GM12801 (cell line): ENCODE measurements around the gene ELFN1.

ENCODE experiments used
- TF ChIP-seq, protein P1 (sequence below): IDR thresholded peaks from one replicate; pipeline ENCODE4 v1.5.1; 2011; ENCODE audit warnings: control low read depth; ENCODE audit not compliant: insufficient read length; ENCODE audit errors: extremely low read depth

Gene ELFN1

DNA sequence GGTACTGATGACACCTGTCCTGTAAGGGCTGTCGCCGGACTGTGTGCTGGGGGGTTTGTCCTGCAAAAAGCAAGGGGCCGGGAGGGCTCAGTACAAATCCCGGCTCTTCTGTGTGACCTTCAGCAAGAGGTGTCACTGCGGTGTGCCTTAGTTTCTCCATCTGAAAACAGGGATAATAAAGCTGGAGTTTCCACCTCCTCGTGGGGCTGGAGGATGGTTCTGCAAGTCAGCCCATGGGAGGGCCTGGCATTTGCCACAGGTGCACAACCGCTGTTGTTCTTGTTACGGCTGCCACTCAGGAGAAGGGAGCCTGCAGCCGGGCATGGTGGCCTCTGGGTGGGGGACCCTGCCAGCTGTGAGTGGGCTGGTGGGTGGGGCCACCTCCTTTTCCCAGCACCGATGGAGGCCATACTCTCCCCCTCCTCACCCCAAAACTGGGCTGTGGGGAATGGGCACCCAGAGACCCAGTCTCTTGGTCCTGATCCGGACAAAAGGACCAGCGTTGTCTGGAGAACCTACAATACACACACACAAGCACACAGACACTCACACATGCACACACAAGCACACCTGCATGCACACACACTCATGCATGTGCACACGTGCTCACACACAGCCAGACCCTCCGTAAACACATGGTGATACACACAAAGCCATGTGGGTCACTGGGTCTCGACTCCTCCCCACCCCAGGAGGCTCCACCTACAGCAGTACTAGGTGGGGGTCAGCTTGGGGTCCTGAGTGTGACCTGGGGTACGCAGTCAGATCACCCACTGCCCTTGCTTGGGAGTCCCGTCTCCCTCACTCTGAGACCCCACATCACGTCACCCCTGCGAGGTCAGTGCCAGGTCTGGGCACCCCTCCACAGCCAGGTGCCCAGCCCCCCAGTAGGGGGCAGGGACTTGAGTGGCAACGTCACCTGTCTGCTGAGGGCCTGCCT lies 34.1 kb downstream of the ELFN1 start:
- TF ChIP-seq, protein P1, sequence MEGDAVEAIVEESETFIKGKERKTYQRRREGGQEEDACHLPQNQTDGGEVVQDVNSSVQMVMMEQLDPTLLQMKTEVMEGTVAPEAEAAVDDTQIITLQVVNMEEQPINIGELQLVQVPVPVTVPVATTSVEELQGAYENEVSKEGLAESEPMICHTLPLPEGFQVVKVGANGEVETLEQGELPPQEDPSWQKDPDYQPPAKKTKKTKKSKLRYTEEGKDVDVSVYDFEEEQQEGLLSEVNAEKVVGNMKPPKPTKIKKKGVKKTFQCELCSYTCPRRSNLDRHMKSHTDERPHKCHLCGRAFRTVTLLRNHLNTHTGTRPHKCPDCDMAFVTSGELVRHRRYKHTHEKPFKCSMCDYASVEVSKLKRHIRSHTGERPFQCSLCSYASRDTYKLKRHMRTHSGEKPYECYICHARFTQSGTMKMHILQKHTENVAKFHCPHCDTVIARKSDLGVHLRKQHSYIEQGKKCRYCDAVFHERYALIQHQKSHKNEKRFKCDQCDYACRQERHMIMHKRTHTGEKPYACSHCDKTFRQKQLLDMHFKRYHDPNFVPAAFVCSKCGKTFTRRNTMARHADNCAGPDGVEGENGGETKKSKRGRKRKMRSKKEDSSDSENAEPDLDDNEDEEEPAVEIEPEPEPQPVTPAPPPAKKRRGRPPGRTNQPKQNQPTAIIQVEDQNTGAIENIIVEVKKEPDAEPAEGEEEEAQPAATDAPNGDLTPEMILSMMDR = no peak

DNA sequence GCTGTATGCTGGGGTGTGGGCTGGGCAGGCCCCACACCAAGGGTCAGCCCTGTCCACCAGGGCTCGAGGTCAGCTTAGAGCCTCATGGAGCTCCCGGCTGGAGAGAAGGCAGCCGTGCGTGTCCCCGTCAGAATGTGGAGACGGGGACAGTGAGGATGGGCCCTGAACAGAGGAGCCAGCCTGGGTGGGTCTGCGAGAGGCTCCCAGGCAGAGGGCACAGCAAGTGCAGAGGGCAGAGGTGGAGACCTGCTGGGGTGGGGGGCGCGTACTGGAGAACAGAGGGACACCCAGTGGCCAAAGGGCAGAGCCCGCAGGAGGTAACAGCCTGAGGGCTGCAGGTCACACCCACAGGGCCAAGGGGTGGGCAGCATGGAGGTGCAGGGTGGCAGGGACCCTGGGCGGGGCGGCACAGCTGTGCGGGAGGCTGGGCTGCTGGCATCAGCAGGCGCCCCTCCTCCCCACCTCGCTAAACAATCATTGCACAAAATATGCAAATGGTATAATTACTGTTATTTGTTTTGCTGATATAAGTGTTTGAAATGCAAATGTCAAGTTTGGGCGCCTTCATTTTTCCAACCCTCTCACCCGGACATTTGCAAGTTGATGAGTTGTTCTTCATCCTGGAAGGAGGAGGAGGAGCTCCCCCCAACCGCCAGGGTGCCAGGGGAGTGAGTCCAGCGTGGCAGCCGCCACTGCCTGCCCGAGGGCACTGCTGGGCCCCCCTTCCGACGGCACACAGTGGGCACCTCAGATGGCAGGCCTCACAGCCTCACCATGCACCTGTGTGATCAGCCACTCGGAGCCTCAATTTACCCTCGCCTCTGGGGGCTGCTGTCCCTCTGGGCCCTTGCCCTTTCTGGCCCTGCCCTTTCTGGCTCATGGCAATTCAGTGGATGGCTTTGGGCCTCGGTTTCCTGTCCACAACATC lies 35.0 kb downstream of the ELFN1 start:
- TF ChIP-seq, protein P1 = no peak

- TF ChIP-seq, protein P1 = no peak
These were observed 35.8 kb downstream of the ELFN1 start for GRCh38 chr7:1705856-1706255.

DNA sequence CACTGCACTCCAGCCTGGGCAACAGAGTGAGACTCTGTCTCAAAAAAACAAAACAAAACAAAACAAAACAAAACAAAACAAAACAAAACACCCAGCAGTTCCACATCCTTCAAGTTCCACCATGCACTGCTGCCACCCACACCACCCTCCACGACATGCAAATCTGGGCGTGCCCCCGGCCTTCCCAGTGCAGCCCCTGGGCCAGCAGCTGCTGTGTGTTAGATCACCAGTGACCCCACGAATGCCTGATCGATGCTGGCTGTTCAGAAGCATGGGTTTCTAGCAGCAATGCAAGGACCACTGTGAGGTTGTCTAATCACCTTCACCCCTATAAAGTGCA lies 36.3 kb downstream of the ELFN1 start:
- TF ChIP-seq, protein P1 = no peak

DNA sequence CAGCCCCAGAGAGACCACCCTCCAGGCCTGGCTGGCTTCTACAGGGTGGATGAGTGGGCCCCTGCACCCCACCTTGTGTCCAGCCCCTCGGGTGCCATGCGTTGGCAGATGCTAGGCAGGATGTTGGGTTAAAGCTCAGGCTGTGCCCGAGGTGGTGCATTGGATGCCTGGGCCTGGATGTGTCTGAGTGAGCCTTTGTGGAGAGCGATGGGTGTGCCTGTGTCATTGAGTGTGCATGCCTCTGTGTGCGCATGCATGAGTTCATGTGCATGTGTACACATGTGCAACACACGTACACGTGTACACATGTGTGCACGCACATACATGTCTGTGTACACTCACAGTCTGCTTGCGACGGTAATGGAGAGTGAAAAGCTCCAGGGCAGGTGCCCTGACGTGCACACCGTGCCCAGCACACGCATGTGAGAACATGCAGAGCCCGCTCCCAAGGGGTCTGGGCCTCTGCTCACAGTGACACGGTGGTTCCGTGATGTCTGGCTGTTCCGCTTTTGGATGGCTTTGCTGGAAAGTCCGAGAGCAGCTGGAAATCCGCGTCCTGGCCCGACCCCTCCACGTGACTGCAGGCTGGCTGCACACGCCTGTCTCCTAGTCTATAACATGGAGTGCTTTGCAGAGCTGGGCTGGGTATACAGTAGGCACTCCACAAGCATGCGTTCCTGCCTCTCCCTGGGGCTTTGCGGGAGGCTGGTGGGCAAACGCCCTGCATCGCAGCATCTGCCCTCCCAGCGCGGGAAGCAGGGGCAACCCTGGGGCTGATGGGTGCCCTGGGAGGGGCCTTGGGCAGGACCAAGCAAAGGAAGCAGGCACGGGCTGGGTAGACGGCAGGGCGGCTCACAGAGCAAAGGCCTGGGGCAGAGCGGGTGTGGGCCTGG lies 36.9 kb downstream of the ELFN1 start:
- TF ChIP-seq, protein P1 = no peak

GRCh38 chr7:1707756-1708595 lies 37.9 kb downstream of the ELFN1 start:
- TF ChIP-seq, protein P1 = no peak
